ENCODE data around the gene RTL1. TPM values are rescaled to one million over a fixed set of nuclear protein-coding genes. Genes with fewer than 3 reads are reported as not detected.

The RTL1 gene
- polyA plus RNA-seq, 1 of the 3 experiments (the other 2 are of a cell fraction) = 0.07 TPM

- CTCF ChIA-PET = interaction anchor here (1.3 kb wide), 1 partner anchor 20 kb away, joined by 3 read pairs; no protein-coding TSS in a partner anchor
- DNase-seq = no peak
- Histone ChIP-seq H3K4me1 (ENCODE audit: control insufficient read depth in 1 of 2, insufficient read depth in 2 of 2, low read depth in 1 of 2, low read length in 1 of 2) (peaks cover 0 to 28% of the 10 kb centered on the region in 2 experiments; a peak in 1 of 4 replicates), H3K27me3 (ENCODE audit: insufficient read depth) (no peaks in the 10 kb centered on the region), H3K27ac (ENCODE audit: low read depth in 2 of 2, low read length in 1 of 2) (no peak overlapping the region), H3K36me3 (replicated peaks in 1 of 2; ENCODE audit: control insufficient read depth in 1 of 2, insufficient read depth in 2 of 2, low read length in 1 of 2) (no peaks in the 10 kb centered on the region), H3F3A (replicated peaks; ENCODE audit: insufficient read depth) (no peaks in the 10 kb centered on the region), H3K9ac (no peak overlapping the region), H2AFZ (ENCODE audit: low read depth) (no peak overlapping the region), H4K20me1 (ENCODE audit: insufficient read depth) (no peaks in the 10 kb centered on the region), H3K4me2 (no peak overlapping the region), H3K9me3 (no peaks in the 10 kb centered on the region), H3K4me3 (ENCODE audit: low read depth in 2 of 2, low read length in 1 of 2) (no peak overlapping the region), H3K79me2 (ENCODE audit: insufficient read depth) (no peaks in the 10 kb centered on the region), H3K9me2 (no peaks in the 10 kb centered on the region)
- TF ChIP-seq MEF2A (IDR thresholded peaks at IDR 0.05; ENCODE audit: borderline replicate concordance, low read depth) (no peak), RXRA (IDR thresholded peaks at IDR 0.05; ENCODE audit: borderline replicate concordance, low read depth) (no peak), ELF1 (IDR thresholded peaks at IDR 0.05) (no peak), GABPA (IDR thresholded peaks at IDR 0.05; ENCODE audit: low read depth) (no peak), CTCF (IDR thresholded peaks at IDR 0.05) (no peak), ZBTB33 (IDR thresholded peaks at IDR 0.05; ENCODE audit: borderline replicate concordance, low read depth) (no peak), PBX3 (IDR thresholded peaks at IDR 0.05) (no peak), FOXM1 (IDR thresholded peaks at IDR 0.05; ENCODE audit: low read depth) (no peak), NFIC (IDR thresholded peaks at IDR 0.05; ENCODE audit: borderline replicate concordance) (no peak), EP300 (IDR thresholded peaks at IDR 0.05; ENCODE audit: borderline replicate concordance in 1 of 2, low read depth in 1 of 2, low read length in 1 of 2) (no peak), SIN3A (IDR thresholded peaks at IDR 0.05; ENCODE audit: borderline replicate concordance, low read depth, low read length) (no peak), TCF12 (IDR thresholded peaks at IDR 0.05) (no peak), USF2 (IDR thresholded peaks at IDR 0.05; ENCODE audit: borderline replicate concordance, low read depth, low read length) (no peak), GATA2 (CRISPR knock-in tag; IDR thresholded peaks at IDR 0.05) (no peak), JUND (IDR thresholded peaks at IDR 0.05) (no peak), FOXJ3 (CRISPR knock-in tag; IDR thresholded peaks at IDR 0.05) (no peak), NRF1 (IDR thresholded peaks at IDR 0.05; ENCODE audit: low read depth, low read length) (no peak), REST (IDR thresholded peaks at IDR 0.05; ENCODE audit: low read depth, low read length) (no peak), EZH2phosphoT487 (IDR thresholded peaks at IDR 0.05; ENCODE audit: borderline replicate concordance, low read depth) (no peak)
- POLR2A ChIA-PET = no interaction called here
- 60% methylated on average over 11 of the region's 29 CpGs for WGBS (ENCODE audit: low lambda C conversion rate)
Observed at GRCh38 chr14:100834794-100835547, 68.6 kb downstream of the RTL1 start.
